A549 (cell line): ENCODE measurements around the gene GET4.

Experiments
- EP300 ChIP-seq, 2 experiments: fragments of >200 bp; sonication (Bioruptor Twin); formaldehyde crosslinking; IDR thresholded peaks; 2 replicates in 1 of 2; 3 replicates in 1 of 2; pipeline ENCODE4 v1.6.1; 2016 to 2017
- REST ChIP-seq: fragments of 200-600 bp; sonication (generic); IDR thresholded peaks from 2 replicates; pipeline ENCODE4 v1.6.1; 2016; ENCODE audit warnings: antibody characterized with exemption, mild to moderate bottlenecking, moderate library complexity

- no peak for TF ChIP-seq EP300 (IDR thresholded peaks at IDR 0.05)
- no peak for TF ChIP-seq REST
These were observed 15.1 kb upstream of the GET4 start for GRCh38 chr7:861222-861621.
